A673 (cell line): ENCODE results near the gene SLC12A2. TPM values are rescaled to one million over a fixed set of nuclear protein-coding genes. Genes with fewer than 3 reads are reported as not detected.

Source experiments
- BruUV-seq: library from RNA; stranded (reverse); fragments of 400-500 nt; replicated peaks from 2 replicates; lab custom pipeline; 2021; lab: Mats Ljungman, UMichigan
- CTCF ChIA-PET: fragments of 300-600 bp; sonication (Branson Sonifier 250); formaldehyde crosslinking; loops from one replicate; lab custom pipeline; 2022; ENCODE audit warnings: antibody characterized with exemption; lab: Charles Lee
- POLR2A ChIA-PET: fragments of 300-600 bp; sonication (Branson Sonifier 250); formaldehyde crosslinking; loops from one replicate; lab custom pipeline; 2022; ENCODE audit warnings: antibody characterized with exemption; ENCODE audit not compliant: low non-redundant PET; lab: Charles Lee
- DNase-seq: peaks from one replicate; pipeline ENCODE4 v3.0.0-alpha.2; 2015; ENCODE audit warnings: low spot score
- H3K27ac ChIP-seq: fragments of 200-600 bp; sonication (generic); 2 replicates; pipeline ENCODE4 v1.5.1; 2016; ENCODE audit warnings: mixed run types, low read depth, mild to moderate bottlenecking, mixed read lengths, antibody characterized with exemption, low read length; ENCODE audit not compliant: poor library complexity, severe bottlenecking
- H3K27me3 ChIP-seq: fragments of 200-600 bp; sonication (generic); replicated peaks from 2 replicates; pipeline ENCODE4 v1.6.1; 2017; ENCODE audit warnings: mixed run types, low read depth, mild to moderate bottlenecking, mixed read lengths, antibody characterized with exemption, low read length; ENCODE audit not compliant: insufficient read depth, poor library complexity
- H3K36me3 ChIP-seq: fragments of 200-600 bp; sonication (generic); 2 replicates; pipeline ENCODE4 v1.6.1; 2016; ENCODE audit warnings: mixed run types, mild to moderate bottlenecking, mixed read lengths, antibody characterized with exemption, low read length; ENCODE audit not compliant: insufficient read depth, poor library complexity, severe bottlenecking
- H3K4me1 ChIP-seq: fragments of 200-600 bp; sonication (generic); 2 replicates; pipeline ENCODE4 v1.6.1; 2017; ENCODE audit warnings: mixed run types, mild to moderate bottlenecking, mixed read lengths, antibody characterized with exemption, low read length; ENCODE audit not compliant: insufficient read depth, poor library complexity, severe bottlenecking
- H3K4me3 ChIP-seq: fragments of 200-600 bp; sonication (generic); 2 replicates; pipeline ENCODE4 v1.5.1; 2016; ENCODE audit warnings: low read depth, mixed run types, mild to moderate bottlenecking, mixed read lengths, low read length; ENCODE audit not compliant: poor library complexity, severe bottlenecking
- H3K9me3 ChIP-seq: fragments of 200-600 bp; sonication (generic); 2 replicates; pipeline ENCODE4 v1.6.1; 2016; ENCODE audit warnings: mixed run types, low read depth, mild to moderate bottlenecking, mixed read lengths, antibody characterized with exemption, low read length; ENCODE audit not compliant: poor library complexity, severe bottlenecking
- EZH2 ChIP-seq: fragments of 200-600 bp; sonication (generic); IDR thresholded peaks from 2 replicates; pipeline ENCODE4 v1.6.1; 2017; ENCODE audit warnings: borderline replicate concordance, low read depth, mild to moderate bottlenecking, mixed read lengths, antibody characterized with exemption, low read length; ENCODE audit not compliant: poor library complexity, severe bottlenecking
- intact Hi-C: fragments of 100-400 bp; cut with micrococcal nuclease; formaldehyde crosslinking; loops from one replicate; pipeline ENCODE4 v1.10.0; 2022; ENCODE audit not compliant: unreplicated experiment
- total RNA-seq: library from RNA; stranded (reverse); gene quantifications from 2 replicates; pipeline ENCODE4 v1.2.3, GENCODE V29; 2021
- TF ChIP-seq, protein P1 (sequence below): fragments of 300-800, 200-600 bp; sonication (generic); conservative IDR thresholded peaks from 2 replicates; pipeline ENCODE4 v1.5.1; 2017; ENCODE audit warnings: low read depth, mild to moderate bottlenecking, antibody characterized with exemption, low read length, moderate library complexity, mixed read lengths

The SLC12A2 gene
- total RNA-seq, 1 experiment from 2014 or later: 10.4 TPM

DNA sequence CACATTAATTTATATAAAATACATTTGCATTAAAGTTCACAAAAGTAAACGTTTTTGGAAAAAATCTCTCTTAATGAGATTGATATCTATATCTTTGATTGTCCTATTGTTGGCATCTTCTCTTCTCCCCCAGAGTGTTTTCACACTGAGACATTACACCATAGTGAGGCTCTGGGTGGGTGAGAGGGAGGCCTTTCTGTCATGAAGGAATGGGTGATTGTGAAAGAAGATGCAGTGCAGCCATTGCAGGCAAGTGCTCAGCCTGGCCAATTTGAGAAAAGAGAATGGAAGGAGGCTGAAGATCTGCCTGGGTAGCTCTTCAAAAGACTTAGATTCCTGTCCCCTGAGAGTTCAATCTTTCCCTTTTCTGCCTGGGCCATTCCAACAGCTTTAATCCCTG is 140.8 kb downstream of the SLC12A2 start:
- Histone ChIP-seq H3K9me3 (no peaks in the 10 kb centered on the region), H3K27ac (no peak overlapping the region), H3K36me3 (no peaks in the 10 kb centered on the region), H3K27me3 (no peaks in the 10 kb centered on the region), H3K4me3 (no peak overlapping the region), H3K4me1 (no peaks in the 10 kb centered on the region)
- DNase-seq: no peak
- POLR2A ChIA-PET: no interaction called here
- CTCF ChIA-PET: no interaction called here
- intact Hi-C loops: no loop called here
- TF ChIP-seq EZH2: no peak
- TF ChIP-seq, protein P1, sequence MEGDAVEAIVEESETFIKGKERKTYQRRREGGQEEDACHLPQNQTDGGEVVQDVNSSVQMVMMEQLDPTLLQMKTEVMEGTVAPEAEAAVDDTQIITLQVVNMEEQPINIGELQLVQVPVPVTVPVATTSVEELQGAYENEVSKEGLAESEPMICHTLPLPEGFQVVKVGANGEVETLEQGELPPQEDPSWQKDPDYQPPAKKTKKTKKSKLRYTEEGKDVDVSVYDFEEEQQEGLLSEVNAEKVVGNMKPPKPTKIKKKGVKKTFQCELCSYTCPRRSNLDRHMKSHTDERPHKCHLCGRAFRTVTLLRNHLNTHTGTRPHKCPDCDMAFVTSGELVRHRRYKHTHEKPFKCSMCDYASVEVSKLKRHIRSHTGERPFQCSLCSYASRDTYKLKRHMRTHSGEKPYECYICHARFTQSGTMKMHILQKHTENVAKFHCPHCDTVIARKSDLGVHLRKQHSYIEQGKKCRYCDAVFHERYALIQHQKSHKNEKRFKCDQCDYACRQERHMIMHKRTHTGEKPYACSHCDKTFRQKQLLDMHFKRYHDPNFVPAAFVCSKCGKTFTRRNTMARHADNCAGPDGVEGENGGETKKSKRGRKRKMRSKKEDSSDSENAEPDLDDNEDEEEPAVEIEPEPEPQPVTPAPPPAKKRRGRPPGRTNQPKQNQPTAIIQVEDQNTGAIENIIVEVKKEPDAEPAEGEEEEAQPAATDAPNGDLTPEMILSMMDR: no peak
- no TSS peak for BruUV-seq

DNA sequence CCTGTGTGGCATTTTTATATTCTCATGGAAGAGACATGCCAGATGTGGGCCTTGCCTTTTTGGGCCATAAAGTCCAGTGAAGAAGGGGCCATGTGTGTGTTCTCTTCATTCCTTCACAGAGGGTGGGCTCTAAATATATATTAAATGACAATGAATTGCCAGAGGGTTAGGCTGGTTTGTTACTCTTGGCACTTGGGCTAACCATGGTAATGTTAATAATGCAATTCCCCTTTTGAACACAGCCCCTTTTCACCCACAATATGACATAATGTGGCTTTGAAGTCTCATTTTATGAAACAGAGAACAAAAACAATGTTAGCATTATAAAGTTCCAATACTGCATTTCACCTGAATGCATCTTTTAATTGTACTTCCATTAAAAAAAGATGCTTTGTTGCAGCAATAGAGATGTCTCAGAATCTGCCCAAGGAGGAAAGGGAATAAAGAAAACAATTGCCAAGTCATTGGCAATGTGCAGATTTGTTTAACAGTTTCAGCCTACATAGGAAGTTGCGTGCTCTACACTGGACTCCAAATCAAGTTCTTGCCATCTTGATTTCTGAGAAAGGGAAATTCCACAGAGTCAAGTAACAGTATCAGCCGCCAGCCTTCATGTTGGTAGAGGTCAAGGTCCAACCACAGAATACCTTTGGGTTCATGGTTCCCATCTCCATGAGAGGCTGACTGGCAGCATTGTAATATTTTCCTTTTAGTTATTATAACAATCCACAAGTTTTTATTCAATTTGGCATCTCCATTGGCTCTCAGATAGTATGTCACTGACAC is 141.9 kb downstream of the SLC12A2 start:
- CTCF ChIA-PET: no interaction called here
- no peaks in the 10 kb centered on the region for H3K4me1 ChIP-seq
- DNase-seq: no peak

DNA sequence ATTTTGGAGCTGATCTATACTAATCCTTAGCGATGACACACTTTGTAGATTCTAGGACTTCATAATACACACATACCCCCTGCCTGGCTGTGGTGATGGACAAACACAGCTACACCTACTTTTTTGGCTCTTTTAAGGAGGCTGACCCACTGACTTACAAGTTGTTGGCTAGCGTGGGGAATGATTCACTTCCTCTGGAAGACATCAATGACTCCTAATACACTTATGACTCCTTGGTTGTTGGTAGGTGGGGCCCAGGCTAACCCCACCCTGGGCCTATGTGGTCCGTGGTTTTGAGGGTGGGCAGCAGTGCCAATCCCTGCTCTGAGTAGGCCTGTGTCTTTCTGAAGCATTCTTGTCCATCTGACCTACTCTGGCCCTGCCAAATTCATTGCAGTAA is 144.4 kb downstream of the SLC12A2 start:
- Histone ChIP-seq H3K4me1 (no peaks in the 10 kb centered on the region), H3K9me3 (no peaks in the 10 kb centered on the region), H3K36me3 (no peaks in the 10 kb centered on the region), H3K27ac (no peak overlapping the region), H3K4me3 (no peak overlapping the region), H3K27me3 (no peaks in the 10 kb centered on the region)
- CTCF ChIA-PET: no interaction called here
- DNase-seq: no peak
- intact Hi-C loops: no loop called here
- TF ChIP-seq, protein P1: no peak
- TF ChIP-seq EZH2: no peak
- POLR2A ChIA-PET: no interaction called here
- BruUV-seq: no TSS peak

More for the DNA sequence above, 141.9 kb downstream of the SLC12A2 start:
- no TSS peak for BruUV-seq
- Histone ChIP-seq H3K36me3 (no peaks in the 10 kb centered on the region), H3K27ac (no peak overlapping the region), H3K27me3 (no peaks in the 10 kb centered on the region), H3K4me3 (no peak overlapping the region), H3K9me3 (no peaks in the 10 kb centered on the region)
- intact Hi-C loops: no loop called here
- TF ChIP-seq EZH2: no peak
- TF ChIP-seq, protein P1: no peak
- POLR2A ChIA-PET: no interaction called here
